LNCAP (cell line): ENCODE measurements around the gene CRTAP.

Experiments
- TF ChIP-seq, protein P1 (sequence below): fragments of 450-650 bp; IDR thresholded peaks from 2 replicates; pipeline ENCODE4 v1.5.1; 2017; ENCODE audit warnings: mild to moderate bottlenecking

CRTAP gene

GRCh38 chr3:33113772-33114621 lies at the start of gene CRTAP:
CRTAP (plus strand) TSS chr3:33114014; CDS start chr3:33114078, 64 bp downstream.
- TF ChIP-seq, protein P1, sequence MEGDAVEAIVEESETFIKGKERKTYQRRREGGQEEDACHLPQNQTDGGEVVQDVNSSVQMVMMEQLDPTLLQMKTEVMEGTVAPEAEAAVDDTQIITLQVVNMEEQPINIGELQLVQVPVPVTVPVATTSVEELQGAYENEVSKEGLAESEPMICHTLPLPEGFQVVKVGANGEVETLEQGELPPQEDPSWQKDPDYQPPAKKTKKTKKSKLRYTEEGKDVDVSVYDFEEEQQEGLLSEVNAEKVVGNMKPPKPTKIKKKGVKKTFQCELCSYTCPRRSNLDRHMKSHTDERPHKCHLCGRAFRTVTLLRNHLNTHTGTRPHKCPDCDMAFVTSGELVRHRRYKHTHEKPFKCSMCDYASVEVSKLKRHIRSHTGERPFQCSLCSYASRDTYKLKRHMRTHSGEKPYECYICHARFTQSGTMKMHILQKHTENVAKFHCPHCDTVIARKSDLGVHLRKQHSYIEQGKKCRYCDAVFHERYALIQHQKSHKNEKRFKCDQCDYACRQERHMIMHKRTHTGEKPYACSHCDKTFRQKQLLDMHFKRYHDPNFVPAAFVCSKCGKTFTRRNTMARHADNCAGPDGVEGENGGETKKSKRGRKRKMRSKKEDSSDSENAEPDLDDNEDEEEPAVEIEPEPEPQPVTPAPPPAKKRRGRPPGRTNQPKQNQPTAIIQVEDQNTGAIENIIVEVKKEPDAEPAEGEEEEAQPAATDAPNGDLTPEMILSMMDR, result no peak

DNA sequence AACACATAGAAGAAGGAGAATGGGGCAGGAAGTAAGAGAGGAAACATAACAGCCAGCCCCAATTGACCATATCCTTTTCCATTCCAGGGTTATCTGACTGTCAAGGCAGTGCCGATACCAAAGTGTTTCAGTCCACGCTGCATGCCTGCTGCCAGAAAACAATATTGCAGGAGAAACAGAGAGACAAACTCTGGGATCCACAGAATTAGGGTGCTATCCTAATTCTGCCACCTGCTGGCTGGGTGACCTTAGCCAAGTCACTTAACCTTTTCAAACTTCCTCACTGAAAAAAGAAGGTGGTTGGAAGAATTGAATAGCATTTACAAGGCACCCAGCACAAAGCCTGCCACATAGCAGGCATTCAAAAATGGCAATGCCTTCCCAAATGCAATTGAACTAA lies 48.9 kb upstream of the CRTAP start:
- TF ChIP-seq, protein P1, result no peak; the same call in 1 of the 2 replicates

DNA sequence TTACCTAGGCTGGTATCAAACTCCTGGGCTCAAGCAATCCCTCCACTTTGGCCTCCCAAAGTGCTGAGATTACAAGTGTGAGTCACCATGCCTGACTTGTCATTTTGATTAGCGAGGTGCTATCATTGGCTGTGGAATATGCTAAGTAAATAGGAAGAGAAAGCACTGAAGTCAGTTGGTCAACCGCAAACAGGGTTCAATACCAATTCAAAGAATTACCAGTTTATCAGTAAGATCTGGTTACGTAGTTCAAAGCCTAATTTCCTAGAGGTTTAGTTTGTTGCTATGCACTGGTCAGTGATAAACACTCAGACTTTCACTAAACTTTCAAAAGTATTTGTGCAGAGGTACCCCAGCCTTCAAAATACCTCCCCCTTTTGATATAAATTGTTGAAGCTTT lies 46.3 kb upstream of the CRTAP start:
- TF ChIP-seq, protein P1, result no peak

- TF ChIP-seq, protein P1, result no peak
Observed at GRCh38 chr3:33071181-33071580, 42.6 kb upstream of the CRTAP start.

GRCh38 chr3:33071946-33072345 lies 41.9 kb upstream of the CRTAP start:
- TF ChIP-seq, protein P1, result no peak

- TF ChIP-seq, protein P1, result peak; percentile 94
Observed at GRCh38 chr3:33074217-33075067, 39.4 kb upstream of the CRTAP start.

- TF ChIP-seq, protein P1, result no peak
Observed at GRCh38 chr3:33075995-33076394, 37.8 kb upstream of the CRTAP start.
